DMS79 treated with DMSO at 0.1 percent for 48 hours (cell line): ENCODE data around the gene VWA3A.
A peak's percentile ranks its signal among the peaks of the same experiment; 100 is the strongest.
"Not testable (repeated sequence)": the region's sequence is repeated elsewhere in the genome, so short reads cannot be mapped to it uniquely, and the experiment has no call there.

ENCODE experiments used
- DNase-seq: peaks from one replicate; lab custom pipeline; 2025; lab: John Stamatoyannopoulos, UW

VWA3A gene

DNA sequence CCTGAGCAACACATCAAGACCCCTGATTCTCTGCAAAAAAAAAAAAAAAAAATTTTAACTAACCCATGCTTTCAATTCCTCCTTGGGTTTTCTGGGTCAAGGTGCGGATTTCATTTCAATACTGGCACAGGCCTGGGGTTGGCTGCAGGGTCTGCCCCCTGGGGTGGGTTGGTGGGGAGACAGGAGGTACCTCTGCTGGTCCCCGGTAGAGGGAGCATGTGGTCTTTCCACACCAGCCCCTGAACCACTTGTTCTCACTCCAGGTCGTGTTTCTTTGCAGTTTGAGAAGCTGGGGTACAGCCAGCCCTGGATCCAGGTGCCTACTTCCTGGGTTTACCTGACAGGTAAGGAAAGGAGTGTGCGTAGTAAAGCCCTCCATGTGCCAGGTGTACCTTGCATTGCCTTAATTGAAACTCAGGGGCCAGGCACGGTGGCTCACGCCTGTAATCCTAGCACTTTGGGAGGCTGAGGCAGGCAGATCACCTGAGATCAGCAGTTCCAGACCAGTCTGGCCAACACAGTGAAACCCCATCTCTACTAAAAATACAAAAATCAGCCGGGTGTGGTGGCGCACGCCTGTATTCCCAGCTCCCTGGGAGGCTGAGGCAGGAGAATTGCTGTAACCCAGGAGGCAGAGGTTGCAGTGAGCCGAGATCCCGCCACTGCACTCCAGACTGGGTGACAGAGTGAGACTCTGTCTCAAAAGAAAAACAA lies 91.7 kb downstream of the VWA3A start:
- DNase-seq = no peak

DNA sequence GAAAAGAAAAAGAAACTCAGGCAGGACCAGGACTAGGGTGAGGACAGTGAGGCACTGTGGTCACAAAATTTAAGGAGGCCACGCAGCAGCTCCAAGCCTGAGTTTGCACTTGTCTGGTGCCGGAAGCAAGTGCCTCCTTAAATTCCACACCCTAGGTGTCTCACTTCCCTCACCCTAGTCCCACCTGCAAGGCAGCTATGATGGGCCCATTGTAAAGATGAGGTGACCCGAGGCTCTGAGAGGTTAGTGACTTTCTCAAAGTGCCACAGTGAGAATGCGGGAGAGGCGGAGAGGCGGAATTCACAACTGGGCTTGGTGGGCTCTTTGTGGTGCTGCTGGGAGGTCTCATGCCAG lies 92.3 kb downstream of the VWA3A start:
- DNase-seq = no peak

DNA sequence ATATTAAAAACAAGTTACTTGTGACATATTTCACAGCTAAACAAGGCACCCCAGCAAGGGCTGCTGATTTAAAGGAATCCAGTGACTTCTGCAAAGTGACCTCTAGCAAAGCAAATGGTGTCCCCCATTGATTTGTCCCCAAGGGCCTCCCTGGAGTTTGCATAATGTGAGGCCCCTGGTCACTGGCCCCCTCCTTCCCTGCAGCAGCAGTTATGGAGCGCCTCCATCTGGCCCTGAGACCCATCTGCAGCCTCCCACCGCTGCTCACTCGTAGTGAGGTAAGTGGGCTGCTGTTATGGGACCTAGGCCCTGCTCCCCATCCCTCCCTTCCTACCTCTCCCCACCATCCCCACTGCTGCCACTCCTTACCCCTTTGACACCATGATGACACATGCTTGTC lies 94.2 kb downstream of the VWA3A start:
- no peak for DNase-seq

DNA sequence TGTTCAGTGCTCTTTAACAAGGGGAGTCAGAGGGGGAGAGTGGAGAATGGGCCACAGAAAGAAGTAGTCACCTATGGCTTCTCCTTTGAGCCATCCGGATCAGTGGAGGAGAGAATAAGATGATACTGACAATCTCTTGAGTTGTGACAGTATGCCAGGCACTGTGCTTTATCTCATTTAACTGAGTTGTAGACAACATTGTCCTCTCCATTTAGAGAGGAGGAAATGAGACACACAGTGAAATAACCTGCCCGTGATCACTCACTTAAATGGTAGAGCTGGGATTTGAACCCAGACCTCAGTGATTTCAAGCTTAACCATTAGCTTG lies 95.9 kb downstream of the VWA3A start:
- no peak for DNase-seq

DNA sequence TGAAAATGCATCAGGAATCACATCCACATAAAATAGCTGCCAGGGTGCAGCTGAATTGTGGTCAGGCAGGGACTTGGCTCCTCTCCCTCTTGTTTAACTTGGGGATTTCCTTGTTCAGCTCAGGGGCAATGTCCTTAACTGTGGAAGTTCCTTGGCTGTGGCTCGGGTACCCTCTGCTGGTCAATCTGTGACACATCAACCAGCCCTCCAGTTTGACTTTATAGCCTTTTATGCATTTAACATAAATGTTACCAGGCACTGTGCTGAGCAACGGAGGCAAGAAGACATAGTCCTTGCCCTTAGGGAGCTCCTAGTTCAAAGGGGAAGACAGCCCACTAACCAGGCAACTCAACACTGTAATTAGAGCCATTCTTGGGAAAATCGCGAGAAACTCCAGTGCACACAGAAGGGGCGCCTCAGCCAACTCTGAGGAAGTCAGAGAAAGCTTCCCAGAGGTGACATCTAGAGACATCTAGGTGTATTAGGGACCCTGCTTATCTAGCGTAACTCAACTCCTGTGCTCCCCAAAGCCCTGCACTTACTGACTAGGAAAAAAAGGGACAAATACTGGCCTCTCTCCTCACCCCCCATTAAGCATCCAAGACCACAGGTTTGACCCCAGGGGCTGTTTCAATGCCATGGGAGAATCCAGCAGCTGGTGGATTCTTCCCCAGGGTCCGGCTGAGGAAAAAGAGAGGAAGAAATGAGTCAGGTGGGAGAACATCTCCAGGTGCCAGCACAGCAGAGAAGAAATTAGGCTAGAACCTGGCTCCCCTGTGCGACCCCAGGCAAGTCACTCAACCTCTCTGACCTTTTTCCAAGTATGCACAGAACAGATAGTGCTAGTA lies 96.5 kb downstream of the VWA3A start:
- peak; percentile 65 for DNase-seq

DNA sequence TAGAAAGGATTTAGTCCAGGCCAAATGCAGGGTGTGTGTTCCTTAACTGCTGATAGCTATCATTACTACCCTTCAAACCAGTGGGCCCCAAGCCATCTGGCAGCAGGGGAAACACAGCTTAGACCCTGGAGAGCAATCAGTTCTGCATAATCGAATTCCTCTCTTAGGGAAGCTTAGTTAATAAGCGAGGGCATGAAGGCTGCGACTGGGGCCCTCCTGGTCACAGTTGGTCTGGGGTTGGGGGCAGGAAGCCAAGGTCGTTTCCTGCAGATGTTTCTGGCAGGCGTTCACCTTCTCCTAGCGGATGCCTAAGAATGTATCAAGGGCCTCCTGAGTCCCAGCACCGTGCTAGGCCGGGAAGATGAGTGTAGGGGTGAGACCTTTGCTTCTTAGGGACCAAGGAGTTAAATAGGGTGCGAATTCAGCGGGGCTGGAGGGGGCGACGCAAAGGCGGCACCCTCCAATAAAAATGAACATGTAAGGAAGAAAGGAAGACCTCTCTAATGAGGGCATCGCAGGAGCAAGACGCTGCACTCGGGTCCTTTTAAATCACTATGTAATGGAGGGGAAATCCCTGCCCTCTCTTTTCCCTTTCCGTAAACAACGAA lies 97.2 kb downstream of the VWA3A start:
- peak; percentile 76 for DNase-seq

DNA sequence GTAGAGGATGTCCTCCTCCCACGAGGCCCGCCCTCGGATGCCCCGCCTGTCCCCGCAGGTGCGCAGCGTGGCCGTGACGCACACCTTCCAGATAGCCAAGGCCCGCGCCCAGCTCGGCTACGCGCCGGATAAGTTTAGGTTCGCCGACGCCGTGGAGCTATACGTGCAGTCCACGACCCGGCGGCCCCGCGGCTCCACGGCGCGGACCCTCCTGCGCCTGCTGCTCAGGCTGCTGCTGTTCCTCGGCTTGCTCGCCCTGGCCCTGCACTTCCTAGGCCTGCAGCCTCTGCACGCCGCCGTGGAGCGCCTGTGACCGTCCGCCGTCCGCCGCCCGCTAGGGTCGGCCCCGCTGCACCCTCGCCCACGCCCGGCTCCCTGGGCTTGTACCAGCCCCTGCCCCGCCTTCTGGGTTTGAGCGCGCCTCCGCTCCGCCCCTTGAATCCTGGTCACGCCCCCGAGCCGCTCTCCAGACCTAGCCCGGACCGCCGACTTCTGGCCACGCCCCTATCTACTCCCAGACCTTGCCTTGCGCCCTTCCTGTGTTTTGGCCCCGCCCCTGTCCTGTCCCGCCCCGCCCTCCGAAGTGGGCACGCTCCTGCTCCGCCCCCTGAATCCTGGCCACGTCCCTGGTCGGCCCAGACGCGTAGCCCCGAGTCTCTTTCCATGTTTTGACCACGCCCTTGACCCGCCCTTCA lies 97.9 kb downstream of the VWA3A start:
- DNase-seq = peak; percentile 96

DNA sequence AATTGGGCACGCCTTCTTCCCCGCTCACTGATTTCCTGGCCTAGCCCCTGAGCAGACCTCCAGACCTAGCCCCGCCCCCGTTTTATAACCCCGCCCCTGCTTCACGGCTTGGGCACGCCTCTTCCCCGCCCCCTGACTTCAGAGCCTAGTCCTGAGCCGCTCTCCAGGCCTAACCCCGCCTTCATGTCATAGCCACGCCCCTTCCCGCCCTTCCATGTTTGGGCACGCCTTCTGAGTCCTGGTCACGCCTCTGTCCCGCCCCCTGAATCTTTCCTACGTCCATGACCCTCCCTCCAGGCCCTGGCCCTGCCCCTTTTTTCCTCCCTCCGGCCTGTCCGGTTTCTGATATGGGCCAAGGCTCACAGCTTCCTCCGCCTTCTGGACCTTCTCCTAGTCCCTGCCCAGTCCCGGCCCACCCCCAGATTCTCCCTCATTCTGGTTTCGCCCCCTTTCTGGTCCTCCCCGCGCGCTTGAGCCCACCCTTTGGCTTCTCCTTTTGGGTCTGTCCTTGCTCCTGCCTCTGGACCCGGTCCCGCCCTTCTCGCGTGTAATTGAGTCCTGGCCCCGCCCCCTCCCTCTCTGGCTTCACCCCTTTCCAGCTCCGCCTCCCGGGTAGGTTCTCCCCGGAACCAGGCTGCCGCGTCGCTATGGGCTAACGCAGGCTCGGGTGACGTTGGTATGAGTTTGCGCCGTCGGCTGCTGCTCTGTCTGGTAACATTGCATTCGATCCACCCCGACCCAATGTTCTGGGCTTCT lies 98.6 kb downstream of the VWA3A start:
- peak; percentile 96 for DNase-seq

DNA sequence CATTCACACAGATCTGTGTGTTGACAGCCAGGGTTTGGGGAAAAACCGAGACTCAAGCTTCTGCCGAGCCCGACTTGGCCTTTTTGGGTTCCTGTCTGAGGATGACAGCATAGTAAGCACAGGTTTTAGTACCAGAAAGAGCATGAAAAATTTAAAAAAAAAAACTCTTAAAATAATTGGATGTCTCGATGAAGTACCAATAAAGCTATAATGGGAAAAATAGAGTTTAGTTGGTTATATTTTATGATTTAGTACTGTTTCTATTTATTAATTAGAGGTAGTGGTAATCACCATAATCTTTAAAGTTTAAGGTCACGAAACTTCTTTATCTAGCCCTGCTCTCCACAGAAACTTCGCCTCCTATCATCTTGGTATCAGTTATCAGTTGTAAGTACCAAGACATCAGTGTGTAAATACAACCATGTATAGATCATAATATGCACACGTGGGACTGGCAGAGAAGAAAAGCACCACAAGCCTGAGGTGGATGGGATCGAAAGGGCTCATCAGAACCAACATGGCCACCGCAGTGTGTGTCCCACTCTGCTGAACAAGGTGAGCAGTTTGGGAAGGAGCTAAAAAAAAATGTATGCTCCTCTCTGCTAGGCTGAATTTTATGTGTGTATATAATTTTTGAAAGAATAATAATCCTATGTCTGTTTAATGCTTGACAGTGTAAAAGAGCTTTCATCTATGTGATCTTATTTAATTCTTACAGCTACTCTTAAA lies 99.4 kb downstream of the VWA3A start:
- peak; percentile 37 for DNase-seq

DNA sequence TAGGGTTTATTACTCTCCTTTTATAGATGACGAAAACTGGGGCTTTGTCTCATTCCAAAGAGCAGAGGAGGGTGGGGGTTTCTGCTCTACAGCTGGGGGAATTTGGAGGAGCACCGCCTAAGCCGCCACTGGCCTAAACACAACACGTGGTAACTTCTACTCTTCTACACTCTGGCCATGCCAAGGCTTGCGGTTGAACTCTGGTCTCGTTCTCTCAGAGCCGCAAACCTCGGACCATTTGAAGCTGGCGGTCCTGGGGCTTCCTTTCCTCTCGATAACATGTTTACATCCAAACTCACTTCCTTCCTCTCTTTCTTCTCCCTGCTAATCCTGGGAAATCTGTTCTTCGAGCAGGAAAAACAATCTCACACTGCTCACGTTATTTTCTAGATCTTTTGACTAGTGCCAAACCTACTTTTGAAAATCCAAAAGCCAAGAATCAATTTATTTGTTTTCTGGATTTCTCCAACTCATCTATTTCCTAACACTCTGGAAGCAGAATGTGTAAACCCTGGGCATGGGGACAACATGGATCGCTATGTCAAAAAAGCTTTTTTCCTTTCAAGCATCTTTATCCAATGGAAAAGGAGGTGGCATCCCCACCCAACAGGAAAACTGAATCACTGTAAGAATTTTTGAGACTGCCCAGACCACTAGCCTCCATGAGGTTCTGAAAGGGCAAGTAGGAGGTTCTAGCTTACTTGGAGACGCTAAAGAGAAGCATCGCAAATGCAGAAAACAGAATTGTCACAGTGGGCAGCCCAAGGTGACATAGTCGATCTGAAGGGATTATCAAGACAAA lies 100.1 kb downstream of the VWA3A start:
- peak; percentile 54 for DNase-seq

DNA sequence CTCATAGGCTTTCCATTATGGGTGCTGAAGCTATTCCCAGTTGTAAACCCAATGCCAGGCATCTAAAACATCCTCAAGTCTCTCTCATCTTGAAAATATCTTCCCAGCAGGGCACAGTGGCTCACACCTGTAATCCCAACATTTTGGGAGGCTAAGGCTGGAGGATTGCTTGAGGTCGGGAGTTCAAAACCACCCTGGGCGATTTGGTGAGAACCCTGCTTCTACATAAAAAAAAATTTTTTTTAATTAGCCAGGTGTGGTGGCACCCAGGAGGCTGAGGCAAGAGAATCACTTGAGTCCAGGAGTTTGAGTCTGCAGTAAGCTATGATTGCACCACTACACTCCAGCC lies 100.7 kb downstream of the VWA3A start:
- no peak for DNase-seq

DNA sequence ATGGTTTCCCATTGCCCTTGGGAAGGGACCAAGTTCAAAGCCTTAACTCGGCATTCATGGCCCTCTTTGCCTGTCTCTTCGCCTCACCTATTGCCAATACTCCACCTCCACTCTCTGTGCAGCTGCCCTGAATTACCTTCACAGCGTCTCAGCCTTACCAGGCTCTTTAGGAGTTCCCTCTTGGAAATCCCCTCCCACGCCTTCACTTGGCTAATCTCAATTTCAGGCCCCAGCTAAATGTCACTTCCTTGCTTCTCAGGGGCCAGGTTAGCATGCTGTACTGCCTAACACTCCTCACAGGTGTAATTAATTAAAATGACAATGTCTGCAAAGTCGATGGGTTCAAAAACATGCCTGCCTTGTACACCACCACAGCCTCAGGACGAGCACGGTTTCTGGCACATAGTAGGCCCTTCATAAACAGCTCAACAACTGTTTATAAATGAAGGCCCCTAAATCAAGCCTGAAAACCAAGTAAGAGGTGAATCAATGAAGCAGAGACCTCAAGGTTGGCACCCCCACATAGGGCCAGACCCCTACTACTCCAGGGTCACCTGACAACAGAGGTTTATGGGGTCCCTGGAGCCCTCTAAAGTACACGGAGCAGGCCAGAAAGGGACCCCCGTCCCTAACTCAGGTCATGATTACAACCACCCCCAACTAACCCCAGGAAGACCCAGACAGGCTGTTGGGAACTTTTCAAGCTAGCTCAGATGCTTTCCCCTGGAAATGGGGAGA lies 102.5 kb downstream of the VWA3A start:
- DNase-seq = no peak

DNA sequence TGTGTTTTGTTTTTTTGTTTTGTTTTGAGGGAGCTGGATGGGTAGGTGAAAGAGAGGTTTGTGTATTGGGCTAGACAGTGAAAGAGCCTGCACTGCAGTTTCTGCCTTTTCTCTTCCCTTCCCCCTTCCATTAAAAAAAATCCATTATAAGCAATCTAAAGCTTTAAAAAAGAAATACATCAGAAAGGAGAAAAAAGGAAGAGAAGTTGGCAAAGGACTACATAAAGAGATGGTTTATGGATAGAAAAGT lies 103.0 kb downstream of the VWA3A start:
- DNase-seq = no peak

DNA sequence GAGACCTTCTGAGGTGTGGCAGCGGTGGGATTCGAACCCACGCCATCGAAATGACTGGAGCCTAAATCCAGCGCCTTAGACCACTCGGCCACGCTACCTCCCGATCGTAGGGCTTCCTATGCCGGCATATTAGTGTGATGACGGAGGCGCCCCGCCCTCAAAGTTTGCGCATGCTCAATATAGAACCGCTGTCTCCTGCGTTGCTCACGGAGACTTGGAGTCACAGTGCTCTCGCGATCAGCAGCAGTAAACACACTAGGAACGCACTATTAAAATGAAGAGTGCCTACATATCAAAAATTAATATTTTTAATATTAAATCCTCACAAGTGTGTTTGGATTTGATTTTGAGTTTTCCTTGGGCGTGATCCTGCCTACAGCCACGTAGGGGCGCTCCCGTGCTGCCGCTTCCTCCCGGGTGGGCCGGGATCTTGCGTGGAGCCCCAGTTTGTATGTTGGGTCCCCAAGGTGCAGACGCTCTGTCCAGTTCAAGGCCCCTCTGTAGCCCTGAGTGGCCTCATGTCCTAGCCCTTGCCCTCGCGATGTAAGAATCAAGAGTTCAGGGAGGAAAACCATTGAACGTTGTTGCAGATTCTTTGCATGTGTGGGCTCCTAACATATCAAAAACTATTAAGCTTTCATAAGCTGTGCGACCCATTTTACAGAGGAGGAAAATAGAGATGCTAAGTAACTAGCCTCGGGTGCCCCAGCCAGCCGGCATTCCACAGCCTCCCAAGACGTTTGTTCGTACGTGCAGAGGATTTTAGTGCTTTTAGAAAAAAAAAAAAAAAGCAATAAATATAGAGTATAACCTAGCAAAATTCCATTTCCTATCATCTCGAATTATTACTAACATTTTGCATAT lies 103.6 kb downstream of the VWA3A start:
- peak; percentile 81 for DNase-seq

DNA sequence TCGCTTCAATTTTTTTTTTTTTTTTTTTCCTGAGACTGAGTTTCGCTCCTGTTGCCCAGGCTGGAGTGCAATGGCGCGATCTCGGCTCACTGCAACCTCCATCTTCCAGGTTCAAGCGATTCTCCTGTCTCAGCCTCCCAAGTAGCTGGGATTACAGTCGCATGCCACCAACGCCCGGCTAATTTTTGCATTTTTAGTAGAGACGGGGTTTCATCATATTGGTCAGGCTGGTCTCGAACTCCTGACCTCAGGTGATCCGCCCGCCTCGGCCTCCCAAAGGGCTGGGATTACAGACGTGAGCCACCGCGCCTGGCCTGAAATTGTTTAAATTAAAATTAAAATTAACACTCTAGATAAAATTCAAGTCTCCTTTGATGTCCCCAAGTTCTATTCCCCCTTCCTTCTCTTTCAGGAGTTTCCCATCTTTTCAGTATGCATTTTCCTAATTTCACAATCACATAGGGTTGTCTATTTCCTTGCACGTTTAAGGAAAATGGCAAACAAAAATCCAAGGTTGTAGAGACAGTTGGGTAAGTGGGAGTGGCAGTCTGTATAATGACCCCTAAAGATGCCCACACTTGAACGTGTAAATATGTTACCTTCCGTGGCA lies 104.3 kb downstream of the VWA3A start:
- not testable (repeated sequence) for DNase-seq

DNA sequence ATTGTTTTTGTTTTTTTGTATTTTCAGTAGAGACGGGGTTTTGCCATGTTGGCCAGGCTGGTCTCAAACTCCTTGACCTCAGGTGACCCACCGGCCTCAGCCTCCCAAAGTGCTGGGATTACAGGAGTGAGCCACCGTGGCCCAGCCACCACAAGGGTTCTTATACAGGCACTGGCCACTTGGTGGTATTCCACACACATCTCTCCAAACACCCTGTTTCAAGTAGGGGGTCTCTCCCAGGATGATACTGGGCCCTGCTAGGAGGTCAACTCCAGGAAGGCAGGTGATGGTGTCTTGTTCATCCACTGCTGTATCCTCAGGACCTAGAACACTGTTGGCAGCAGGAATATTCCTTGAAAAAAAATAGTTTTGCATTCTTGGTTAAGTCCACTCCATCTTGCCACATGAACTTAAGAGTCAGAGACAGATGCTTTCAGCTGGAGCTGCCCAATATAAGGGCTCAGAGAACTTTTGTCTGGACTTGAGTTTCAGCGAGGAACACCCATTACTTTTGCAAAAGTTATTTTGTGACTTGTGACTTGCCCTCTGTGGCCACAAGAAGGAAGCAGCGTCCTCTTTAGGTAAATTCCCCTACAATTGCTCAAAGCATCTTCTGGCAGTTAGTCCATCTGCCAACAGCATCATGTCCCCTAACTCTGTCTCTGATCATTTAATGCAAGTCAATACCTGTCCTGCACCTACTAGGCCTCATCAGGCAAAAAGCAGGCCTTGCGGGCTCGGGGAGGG lies 106.4 kb downstream of the VWA3A start:
- DNase-seq = no peak

DNA sequence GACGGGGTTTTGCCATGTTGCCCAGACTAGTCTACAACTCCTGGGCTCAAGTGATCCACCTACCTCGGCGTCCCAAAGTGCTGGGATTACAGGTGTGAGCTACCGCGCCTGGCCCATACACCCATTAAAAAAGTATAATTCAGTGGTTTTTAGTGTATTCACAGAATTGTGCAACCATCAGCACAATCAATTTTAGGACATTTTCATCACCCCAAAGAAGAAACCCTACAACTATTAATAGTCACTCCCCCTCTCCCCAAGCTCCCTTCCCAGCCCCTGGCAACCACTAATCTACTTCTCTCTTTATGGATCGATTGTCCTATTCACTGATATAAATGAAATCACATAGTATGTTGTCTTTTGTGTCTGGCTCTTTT lies 109.9 kb downstream of the VWA3A start:
- DNase-seq = no peak

DNA sequence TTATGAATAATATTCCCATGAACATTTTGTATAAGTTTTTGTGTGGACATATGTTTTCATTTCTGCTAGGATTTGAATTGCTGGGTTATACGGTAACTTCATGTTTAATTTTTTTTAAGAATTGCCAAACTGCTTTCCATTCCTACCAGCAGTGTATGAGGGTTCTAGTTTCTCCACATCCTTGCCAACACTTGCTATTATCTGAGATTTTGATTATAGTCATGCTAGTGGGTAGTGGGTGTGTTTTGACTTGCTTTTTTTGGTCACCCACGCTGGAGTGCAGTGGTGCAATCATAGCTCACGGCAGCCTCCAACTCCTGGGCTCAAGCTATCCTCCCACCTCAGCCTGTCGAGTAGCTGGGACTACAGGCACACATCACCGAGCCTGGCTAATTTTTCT lies 110.8 kb downstream of the VWA3A start:
- no peak for DNase-seq
